Measurements from ENCODE around the gene VEPH1. TPM values are rescaled to one million over a fixed set of nuclear protein-coding genes. Genes with fewer than 3 reads are reported as not detected.

The VEPH1 gene
- polyA plus RNA-seq, 5 donors, result 28.5 to 49.6 (median 43.5) TPM

- DNase-seq, result no peak
Observed at GRCh38 chr3:157527131-157527881, 24.1 kb upstream of the VEPH1 start.

- no peak for DNase-seq
Observed at GRCh38 chr3:157526036-157526435, 22.8 kb upstream of the VEPH1 start.

GRCh38 chr3:157523814-157524213 lies 20.6 kb upstream of the VEPH1 start:
- DNase-seq, result no peak

- no peak for DNase-seq
Observed at GRCh38 chr3:157522648-157523047, 19.4 kb upstream of the VEPH1 start.

GRCh38 chr3:157520485-157521150 lies 17.4 kb upstream of the VEPH1 start:
- DNase-seq, result peak; percentile 62 to 65

- DNase-seq, result no peak
Observed at GRCh38 chr3:157518881-157519280, 15.7 kb upstream of the VEPH1 start.

GRCh38 chr3:157516928-157517327 lies 13.7 kb upstream of the VEPH1 start:
- DNase-seq, result no peak

- DNase-seq, result no peak
Observed at GRCh38 chr3:157515398-157515797, 12.2 kb upstream of the VEPH1 start.

- no peak for DNase-seq
Observed at GRCh38 chr3:157514371-157514895, 11.2 kb upstream of the VEPH1 start.

GRCh38 chr3:157513585-157513984 lies 10.4 kb upstream of the VEPH1 start:
- no peak for DNase-seq

GRCh38 chr3:157512534-157512933 lies 9.3 kb upstream of the VEPH1 start:
- no peak for DNase-seq

- DNase-seq, result no peak
Observed at GRCh38 chr3:157508461-157508860, 5.2 kb upstream of the VEPH1 start.

- no peak for DNase-seq
Observed at GRCh38 chr3:157501863-157502262, 1.4 kb downstream of the VEPH1 start.

GRCh38 chr3:157500232-157500631 lies 3.0 kb downstream of the VEPH1 start:
- no peak for DNase-seq

GRCh38 chr3:157499342-157499963 lies 3.8 kb downstream of the VEPH1 start:
- no peak for DNase-seq

- DNase-seq, result no peak
Observed at GRCh38 chr3:157498371-157498770, 4.8 kb downstream of the VEPH1 start.

- no peak for DNase-seq
Observed at GRCh38 chr3:157495846-157496245, 7.4 kb downstream of the VEPH1 start.

GRCh38 chr3:157494581-157495281 lies 8.5 kb downstream of the VEPH1 start:
- DNase-seq, result no peak

- DNase-seq, result peak; percentile 38 to 67
Observed at GRCh38 chr3:157493627-157494550, 9.3 kb downstream of the VEPH1 start.

GRCh38 chr3:157491136-157491535 lies 12.1 kb downstream of the VEPH1 start:
- DNase-seq, result peak; percentile 29 to 43

- DNase-seq, result no peak
Observed at GRCh38 chr3:157488144-157488543, 15.1 kb downstream of the VEPH1 start.
